Measurements from ENCODE around the gene LCE3C.

DNA sequence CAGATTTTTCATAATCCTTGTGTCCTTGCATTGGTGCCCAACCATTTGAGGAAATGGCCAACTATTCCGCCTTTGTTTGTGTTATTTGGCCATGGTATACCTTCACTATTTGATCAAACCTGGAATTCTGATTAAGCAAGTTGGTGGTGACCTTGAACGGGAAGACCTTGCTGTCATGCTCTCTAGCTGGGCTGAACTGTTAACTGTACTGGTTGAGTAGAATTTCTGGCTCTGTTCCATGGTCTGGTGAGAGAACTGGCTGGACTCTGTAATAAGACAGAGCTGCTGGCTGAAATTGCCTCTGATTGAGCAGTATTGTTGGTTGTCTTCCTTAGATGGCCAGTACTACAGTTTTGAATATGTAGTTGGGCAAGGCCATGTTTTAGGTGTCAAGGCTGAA, 3.0 kb upstream of the LCE3C start:
- TF ChIP-seq, protein P1, sequence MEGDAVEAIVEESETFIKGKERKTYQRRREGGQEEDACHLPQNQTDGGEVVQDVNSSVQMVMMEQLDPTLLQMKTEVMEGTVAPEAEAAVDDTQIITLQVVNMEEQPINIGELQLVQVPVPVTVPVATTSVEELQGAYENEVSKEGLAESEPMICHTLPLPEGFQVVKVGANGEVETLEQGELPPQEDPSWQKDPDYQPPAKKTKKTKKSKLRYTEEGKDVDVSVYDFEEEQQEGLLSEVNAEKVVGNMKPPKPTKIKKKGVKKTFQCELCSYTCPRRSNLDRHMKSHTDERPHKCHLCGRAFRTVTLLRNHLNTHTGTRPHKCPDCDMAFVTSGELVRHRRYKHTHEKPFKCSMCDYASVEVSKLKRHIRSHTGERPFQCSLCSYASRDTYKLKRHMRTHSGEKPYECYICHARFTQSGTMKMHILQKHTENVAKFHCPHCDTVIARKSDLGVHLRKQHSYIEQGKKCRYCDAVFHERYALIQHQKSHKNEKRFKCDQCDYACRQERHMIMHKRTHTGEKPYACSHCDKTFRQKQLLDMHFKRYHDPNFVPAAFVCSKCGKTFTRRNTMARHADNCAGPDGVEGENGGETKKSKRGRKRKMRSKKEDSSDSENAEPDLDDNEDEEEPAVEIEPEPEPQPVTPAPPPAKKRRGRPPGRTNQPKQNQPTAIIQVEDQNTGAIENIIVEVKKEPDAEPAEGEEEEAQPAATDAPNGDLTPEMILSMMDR (IDR thresholded peaks at IDR 0.05; ENCODE audit: extremely low read depth in 1 of 2, insufficient read depth in 1 of 2, low read depth in 1 of 2, low read length in 2 of 2): no peak
- TF ChIP-seq POLR2A (IDR thresholded peaks at IDR 0.05; ENCODE audit: low read depth, low read length) (no peak), MYC (IDR thresholded peaks at IDR 0.05; ENCODE audit: low read depth, low read length) (no peak), POLR2AphosphoS5 (IDR thresholded peaks at IDR 0.05; ENCODE audit: insufficient read depth, low read depth, low read length) (no peak), GATA2 (IDR thresholded peaks at IDR 0.05; ENCODE audit: insufficient read depth, insufficient read length, low read depth, low read length) (no peak)
- TF ChIP-seq, protein P2, sequence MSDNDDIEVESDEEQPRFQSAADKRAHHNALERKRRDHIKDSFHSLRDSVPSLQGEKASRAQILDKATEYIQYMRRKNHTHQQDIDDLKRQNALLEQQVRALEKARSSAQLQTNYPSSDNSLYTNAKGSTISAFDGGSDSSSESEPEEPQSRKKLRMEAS (IDR thresholded peaks at IDR 0.05; ENCODE audit: insufficient read depth, insufficient read length): no peak

Measured in endothelial cell of umbilical vein (primary cell).